Osteoblast (primary cell): ENCODE measurements around the gene PIGT. TPM values are rescaled to one million over a fixed set of nuclear protein-coding genes. Genes with fewer than 3 reads are reported as not detected.

Experiments
- DNase-seq: peaks from one replicate; pipeline ENCODE4 v3.0.0; 2011; ENCODE audit warnings: low spot score, mixed read lengths; ENCODE audit not compliant: insufficient read length; ENCODE audit errors: missing footprints
- H2AFZ ChIP-seq: 2 replicates; pipeline ENCODE4 v1.6.0; 2011; ENCODE audit warnings: mild to moderate bottlenecking, low read length
- H3K27ac ChIP-seq: 2 replicates; pipeline ENCODE4 v1.5.1; 2011; ENCODE audit warnings: mild to moderate bottlenecking, low read depth, low read length, moderate library complexity
- H3K27me3 ChIP-seq: 2 replicates; pipeline ENCODE4 v1.6.0; 2012; ENCODE audit warnings: mild to moderate bottlenecking, control low read depth, inconsistent platforms, low read length, moderate library complexity; ENCODE audit not compliant: insufficient read depth
- H3K36me3 ChIP-seq: 2 replicates; pipeline ENCODE4 v1.5.1; 2011; ENCODE audit warnings: mild to moderate bottlenecking, low read length, control low read depth, moderate library complexity; ENCODE audit not compliant: insufficient read depth
- H3K4me1 ChIP-seq: 2 replicates; pipeline ENCODE4 v1.5.1; 2011; ENCODE audit warnings: mild to moderate bottlenecking, low read length, control low read depth, moderate library complexity; ENCODE audit not compliant: insufficient read depth
- H3K4me2 ChIP-seq: 2 replicates; pipeline ENCODE4 v1.6.0; 2011; ENCODE audit warnings: mild to moderate bottlenecking, low read length; ENCODE audit not compliant: insufficient read depth
- H3K4me3 ChIP-seq: fragments of 200-600 bp; sonication (generic); 3 replicates; pipeline ENCODE4 v1.5.1; 2012; ENCODE audit warnings: mild to moderate bottlenecking, low read length, inconsistent platforms; ENCODE audit not compliant: insufficient read depth
- H3K79me2 ChIP-seq: 2 replicates; pipeline ENCODE4 v1.6.0; 2012; ENCODE audit warnings: mild to moderate bottlenecking, low read length, control low read depth, inconsistent platforms; ENCODE audit not compliant: insufficient read depth
- H3K9me3 ChIP-seq: 2 replicates; pipeline ENCODE4 v1.5.1; 2011; ENCODE audit warnings: low read depth, low read length, control low read depth
- H4K20me1 ChIP-seq: 2 replicates; pipeline ENCODE4 v1.6.0; 2012; ENCODE audit warnings: mild to moderate bottlenecking, low read length, control low read depth; ENCODE audit not compliant: insufficient read depth
- total RNA-seq: library from RNA; depleted of rRNA; stranded (reverse); fragments of >200 nt; gene quantifications from 2 replicates; pipeline ENCODE4 v1.2.3, GENCODE V29; 2012
- TF ChIP-seq, protein P1 (sequence below): IDR thresholded peaks from 2 replicates; pipeline ENCODE4 v1.5.1; 2011; ENCODE audit warnings: mild to moderate bottlenecking, low read depth, low read length, moderate library complexity; ENCODE audit errors: extremely low read depth

Gene PIGT
- total RNA-seq, 1 donor = 52.8 TPM

DNA sequence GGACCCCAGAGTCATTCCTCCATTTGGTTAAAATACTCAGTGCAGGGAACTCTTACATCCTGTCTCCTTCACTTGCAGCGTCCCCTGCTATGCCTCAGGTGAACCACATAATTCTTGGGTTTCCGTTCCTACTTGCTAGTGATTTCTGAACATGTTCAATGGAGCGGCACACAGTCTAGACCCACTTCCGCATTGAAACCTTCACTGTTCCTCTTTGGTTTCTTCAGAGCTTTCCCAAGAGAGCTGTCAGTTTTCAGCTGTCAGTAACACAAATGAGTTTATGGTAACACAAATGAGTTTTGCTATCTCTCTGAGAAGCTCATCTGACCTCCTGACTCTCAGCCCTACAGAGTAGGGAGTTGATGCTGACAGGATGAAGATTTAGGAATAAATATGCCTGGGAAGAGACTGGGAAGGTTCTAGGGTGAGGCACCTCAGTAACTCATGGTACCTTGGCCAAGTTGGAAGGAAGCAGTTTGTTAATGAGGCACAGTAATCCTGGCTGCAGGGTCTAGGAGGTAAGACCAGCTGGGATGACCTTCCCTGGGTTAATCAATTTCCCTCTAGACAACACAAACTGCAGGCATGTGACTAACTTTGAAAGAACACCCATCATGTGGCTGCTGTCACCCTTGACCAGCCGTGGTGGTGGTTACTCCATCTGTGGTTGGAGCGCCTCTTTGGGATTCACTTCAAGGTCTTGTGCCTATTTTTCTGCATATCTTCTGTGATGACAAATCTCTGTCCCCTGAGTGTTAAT lies 47.5 kb upstream of the PIGT start:
- H3K4me2 ChIP-seq = no peak overlapping the region
- peaks cover 5% of the 10 kb centered on the region for H4K20me1 ChIP-seq
- TF ChIP-seq, protein P1, sequence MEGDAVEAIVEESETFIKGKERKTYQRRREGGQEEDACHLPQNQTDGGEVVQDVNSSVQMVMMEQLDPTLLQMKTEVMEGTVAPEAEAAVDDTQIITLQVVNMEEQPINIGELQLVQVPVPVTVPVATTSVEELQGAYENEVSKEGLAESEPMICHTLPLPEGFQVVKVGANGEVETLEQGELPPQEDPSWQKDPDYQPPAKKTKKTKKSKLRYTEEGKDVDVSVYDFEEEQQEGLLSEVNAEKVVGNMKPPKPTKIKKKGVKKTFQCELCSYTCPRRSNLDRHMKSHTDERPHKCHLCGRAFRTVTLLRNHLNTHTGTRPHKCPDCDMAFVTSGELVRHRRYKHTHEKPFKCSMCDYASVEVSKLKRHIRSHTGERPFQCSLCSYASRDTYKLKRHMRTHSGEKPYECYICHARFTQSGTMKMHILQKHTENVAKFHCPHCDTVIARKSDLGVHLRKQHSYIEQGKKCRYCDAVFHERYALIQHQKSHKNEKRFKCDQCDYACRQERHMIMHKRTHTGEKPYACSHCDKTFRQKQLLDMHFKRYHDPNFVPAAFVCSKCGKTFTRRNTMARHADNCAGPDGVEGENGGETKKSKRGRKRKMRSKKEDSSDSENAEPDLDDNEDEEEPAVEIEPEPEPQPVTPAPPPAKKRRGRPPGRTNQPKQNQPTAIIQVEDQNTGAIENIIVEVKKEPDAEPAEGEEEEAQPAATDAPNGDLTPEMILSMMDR = no peak
- peaks cover 23% of the 10 kb centered on the region for H3K79me2 ChIP-seq
- H3K4me3 ChIP-seq = no peak overlapping the region
- H3K36me3 ChIP-seq = peaks cover 23% of the 10 kb centered on the region
- no peak overlapping the region for H2AFZ ChIP-seq
- H3K9me3 ChIP-seq = no peaks in the 10 kb centered on the region
- peak; percentile 61 for DNase-seq
- no peaks in the 10 kb centered on the region for H3K27me3 ChIP-seq
- H3K4me1 ChIP-seq = peaks cover 13% of the 10 kb centered on the region
- no peak overlapping the region for H3K27ac ChIP-seq

DNA sequence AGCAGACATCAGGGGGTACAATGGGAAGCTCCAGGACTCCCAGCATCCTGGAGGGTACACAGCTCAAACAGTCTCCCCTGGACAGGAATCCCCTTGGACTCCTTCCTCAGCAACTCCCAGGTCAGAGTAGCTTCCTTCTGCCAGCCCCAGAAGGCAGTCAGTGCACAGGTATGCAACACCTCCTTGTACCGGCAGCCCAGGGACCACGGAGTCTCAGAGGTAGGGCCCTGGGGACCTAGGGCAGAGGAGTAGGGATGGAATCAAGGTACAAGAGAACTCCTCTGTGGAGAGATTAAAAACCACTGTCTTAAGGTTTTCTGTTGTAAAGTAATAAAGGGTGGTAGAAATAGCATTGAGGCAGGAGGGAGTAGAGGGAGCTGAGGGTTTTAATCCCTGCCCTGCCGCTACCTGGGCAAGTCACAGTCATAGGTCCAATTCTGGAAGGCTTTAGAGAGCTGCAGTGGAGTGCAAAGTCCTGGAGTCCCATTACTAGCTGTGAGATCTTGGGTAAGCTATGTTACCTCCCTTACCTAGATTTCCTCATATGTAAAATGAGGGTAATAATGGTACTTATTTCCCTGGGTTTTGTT lies 45.3 kb upstream of the PIGT start:
- Histone ChIP-seq H3K27me3 (no peaks in the 10 kb centered on the region), H3K4me1 (peaks cover 10% of the 10 kb centered on the region), H3K9me3 (no peaks in the 10 kb centered on the region), H3K4me2 (no peak overlapping the region), H4K20me1 (no peaks in the 10 kb centered on the region), H3K4me3 (no peak overlapping the region), H2AFZ (no peak overlapping the region), H3K79me2 (peaks cover 5% of the 10 kb centered on the region), H3K27ac (no peak overlapping the region), H3K36me3 (peaks cover 23% of the 10 kb centered on the region)
- peak; percentile 26 for DNase-seq
- TF ChIP-seq, protein P1 = no peak

DNA sequence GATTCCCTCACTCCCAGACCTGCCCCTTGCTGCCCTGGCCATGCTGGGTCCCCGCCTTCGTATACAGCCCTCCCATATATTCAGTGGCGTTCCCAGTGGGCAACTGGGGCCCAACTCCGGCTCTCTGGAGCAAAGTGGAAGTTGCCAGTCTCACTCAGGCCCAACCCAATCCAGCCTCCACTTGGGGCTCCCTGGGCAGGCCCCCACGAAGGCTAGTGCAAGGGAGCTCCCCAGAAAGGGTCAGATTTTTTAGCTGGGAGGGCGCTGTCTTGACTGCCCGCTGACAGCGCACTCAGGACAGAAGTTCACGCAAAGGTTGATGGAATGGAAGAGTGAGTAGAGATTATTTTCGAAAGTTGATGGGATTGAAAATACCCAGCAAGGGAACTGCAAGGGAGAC lies 43.7 kb upstream of the PIGT start:
- Histone ChIP-seq H3K27me3 (no peaks in the 10 kb centered on the region), H4K20me1 (no peaks in the 10 kb centered on the region), H3K27ac (no peak overlapping the region), H3K36me3 (peaks cover 9% of the 10 kb centered on the region), H3K4me2 (peak overlapping the region; percentile 97), H3K9me3 (no peaks in the 10 kb centered on the region), H3K4me3 (peak overlapping the region; percentile 80), H2AFZ (no peak overlapping the region), H3K79me2 (no peaks in the 10 kb centered on the region), H3K4me1 (peaks cover 10% of the 10 kb centered on the region)
- TF ChIP-seq, protein P1 = no peak
- peak; percentile 66 for DNase-seq

DNA sequence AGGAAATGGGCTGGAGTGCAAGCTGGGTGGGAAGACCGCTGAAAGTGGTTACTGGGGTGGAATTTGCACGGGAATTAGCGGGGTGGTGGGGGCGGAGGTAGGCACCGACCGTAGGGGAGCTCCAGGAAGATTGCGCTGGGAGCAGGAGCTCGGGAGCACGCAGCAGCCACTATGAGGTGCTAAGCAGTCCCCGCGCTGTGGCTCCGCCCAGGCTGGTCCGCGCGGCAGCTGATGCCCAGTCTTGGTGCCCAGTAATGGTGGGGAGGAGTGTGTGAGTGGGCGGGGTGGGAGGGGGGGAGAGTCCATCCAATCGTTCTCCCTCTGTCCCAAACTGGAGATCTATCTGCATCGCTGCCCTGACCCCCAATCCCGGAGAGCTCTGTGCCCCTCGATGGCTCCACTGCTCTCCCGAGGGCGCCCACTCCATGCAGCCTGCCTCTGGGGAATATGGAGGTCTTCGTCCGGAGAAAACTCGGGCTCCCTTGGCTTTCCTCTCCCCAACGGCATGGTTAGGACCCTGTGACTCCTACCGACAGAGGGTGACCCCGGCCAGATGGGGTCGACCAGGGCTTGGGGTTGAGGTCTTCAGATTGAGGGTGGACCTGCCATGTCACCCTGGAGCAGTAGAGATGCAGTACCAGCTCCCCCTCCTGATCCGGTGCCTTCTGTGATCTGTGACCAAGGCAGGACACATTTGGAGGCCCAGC lies 43.1 kb upstream of the PIGT start:
- peak overlapping the region; percentile 28 for H3K27ac ChIP-seq
- H4K20me1 ChIP-seq = no peaks in the 10 kb centered on the region
- peak overlapping the region; percentile 87 for H2AFZ ChIP-seq
- no peaks in the 10 kb centered on the region for H3K79me2 ChIP-seq
- peaks cover 10% of the 10 kb centered on the region for H3K4me1 ChIP-seq
- peak overlapping the region; percentile 97 for H3K4me2 ChIP-seq
- H3K36me3 ChIP-seq = peaks cover 3% of the 10 kb centered on the region
- no peaks in the 10 kb centered on the region for H3K9me3 ChIP-seq
- peak; percentile 53 for DNase-seq
- TF ChIP-seq, protein P1 = no peak
- H3K4me3 ChIP-seq = peak overlapping the region; percentile 80
- H3K27me3 ChIP-seq = no peaks in the 10 kb centered on the region
